Naive thymus-derived CD8-positive, alpha-beta T cell (primary cell): ENCODE results near the gene OR2F2. TPM values are rescaled to one million over a fixed set of nuclear protein-coding genes. Genes with fewer than 3 reads are reported as not detected.

Experiments used
- ATAC-seq, 2 donors: fragments of 150-1000 bp; cut with Tn5 transposase in 1 of 2; sonication (Bioruptor Pico), chemical (Tn5 transposase) in 1 of 2; 1 replicate in 1 of 2; 2 replicates in 1 of 2; pipeline ENCODE4 v1.10.0; 2021; ENCODE audit warnings: mild to moderate bottlenecking in 2 of 2, moderate library complexity in 2 of 2
- POLR2A ChIA-PET: fragments of 350-600 bp; sonication (Branson Sonifier 250); formaldehyde crosslinking; loops from one replicate; lab custom pipeline; 2021; ENCODE audit warnings: antibody characterized with exemption; lab: Charles Lee
- DNase-seq, 10 donors: peaks; one replicate each; pipeline versions ENCODE4 v3.0.0 to v3.0.0-alpha.2; 2020 to 2022
- H3K27ac Mint-ChIP-seq, 10 donors: one replicate each; pipeline ENCODE4 v1.8.0; 2020 to 2022; ENCODE audit warnings: mild to moderate bottlenecking in 10 of 10, mixed read lengths in 10 of 10, moderate library complexity in 4 of 10, inconsistent platforms in 1 of 10
- H3K27me3 Mint-ChIP-seq, 5 donors: one replicate each; pipeline ENCODE4 v1.8.0; 2021 to 2022; ENCODE audit warnings: mixed read lengths in 5 of 5
- H3K36me3 Mint-ChIP-seq, 3 donors: one replicate each; pipeline ENCODE4 v1.8.0; 2020 to 2022; ENCODE audit warnings: mixed read lengths in 3 of 3, mild to moderate bottlenecking in 2 of 3, inconsistent platforms in 1 of 3
- H3K4me1 Mint-ChIP-seq, 4 donors: one replicate each; pipeline ENCODE4 v1.8.0; 2021 to 2022; ENCODE audit warnings: mixed read lengths in 4 of 4
- H3K4me3 Mint-ChIP-seq, 10 donors: one replicate each; pipeline ENCODE4 v1.8.0; 2020 to 2022; ENCODE audit warnings: mild to moderate bottlenecking in 10 of 10, mixed read lengths in 10 of 10, moderate library complexity in 6 of 10, inconsistent platforms in 1 of 10
- H3K9me3 Mint-ChIP-seq, 9 donors: one replicate each; pipeline ENCODE4 v1.8.0; 2020 to 2022; ENCODE audit warnings: mixed read lengths in 9 of 9, mild to moderate bottlenecking in 3 of 9, inconsistent platforms in 1 of 9, moderate library complexity in 1 of 9
- polyA plus RNA-seq, 3 donors: library from polyadenylated mRNA; unstranded; fragments of 300-500 nt; fragmentation: Illumina TruSeq; gene quantifications; one replicate each; pipeline ENCODE4 v1.2.3, GENCODE V29; 2021
- total RNA-seq, 8 experiments: library from RNA in 2 of 8; stranded (reverse) in 2 of 8; gene quantifications; one replicate each; pipeline ENCODE4 v1.2.3 and lab custom pipeline; 2021 to 2026

The OR2F2 gene
- total and polyA plus RNA-seq, 5 experiments from 2014 or later = not detected

- peak; percentile 77 to 94 (median 86) for DNase-seq
- H3K36me3 Mint-ChIP-seq = no peaks in the 10 kb centered on the region
- no peaks in the 10 kb centered on the region for H3K27me3 Mint-ChIP-seq
- POLR2A ChIA-PET = interaction anchor here (0.5 to 1.1 kb wide), 5 partner anchors 10 to 934 kb away, joined by 3 to 4 read pairs (median 3); partner anchors contain the start of gene TPK1
- H3K27ac Mint-ChIP-seq = peak within 1 kb of the TSS; percentile 76 to 97 (median 94)
- peak; percentile 92 to 93 for ATAC-seq
- H3K4me3 Mint-ChIP-seq = peak within 1 kb of the TSS; percentile 89 to 98 (median 92)
- H3K9me3 Mint-ChIP-seq = no peaks in the 10 kb centered on the region
- peaks cover 15 to 44% (median 32%) of the 10 kb centered on the region in 4 donors for H3K4me1 Mint-ChIP-seq
Observed at GRCh38 chr7:143901668-143902331, 33.2 kb upstream of the OR2F2 start, which contains the start of gene TCAF1. TSS of gene TCAF1 (minus strand) at chr7:143902176. CDS start at chr7:143876608, 25,568 bp downstream.

- peak overlapping the region; percentile 89 to 98 (median 92) for H3K4me3 Mint-ChIP-seq
- peaks cover 0 to 1% (median 0%) of the 10 kb centered on the region in 5 donors for H3K27me3 Mint-ChIP-seq
- POLR2A ChIA-PET = interaction anchor here (0.9 to 1.1 kb wide), 3 partner anchors 9 to 933 kb away, joined by 3 to 4 read pairs (median 4); partner anchors contain the start of gene TPK1
- H3K27ac Mint-ChIP-seq = peak overlapping the region; percentile 76 to 97 (median 94)
- H3K4me1 Mint-ChIP-seq = peaks cover 15 to 44% (median 31%) of the 10 kb centered on the region in 4 donors
- H3K9me3 Mint-ChIP-seq = no peaks in the 10 kb centered on the region
- DNase-seq (no peak), ATAC-seq (no peak)
- no peaks in the 10 kb centered on the region for H3K36me3 Mint-ChIP-seq
Observed at GRCh38 chr7:143902332-143902899, 32.6 kb upstream of the OR2F2 start.

- peaks cover 2 to 9% (median 6%) of the 10 kb centered on the region in 5 donors for H3K27me3 Mint-ChIP-seq
- no peaks in the 10 kb centered on the region for H3K9me3 Mint-ChIP-seq
- peaks cover 7 to 26% (median 17%) of the 10 kb centered on the region in 4 donors for H3K4me1 Mint-ChIP-seq
- H3K4me3 Mint-ChIP-seq = no peak overlapping the region
- POLR2A ChIA-PET = no interaction called here
- H3K27ac Mint-ChIP-seq = peak overlapping the region in 1 of 10 donors; percentile 43
- H3K36me3 Mint-ChIP-seq = no peaks in the 10 kb centered on the region
- DNase-seq (no peak), ATAC-seq (no peak)
Observed at GRCh38 chr7:143905509-143905908, 29.5 kb upstream of the OR2F2 start.

- peaks cover 4 to 20% (median 10%) of the 10 kb centered on the region in 4 donors for H3K4me1 Mint-ChIP-seq
- H3K27me3 Mint-ChIP-seq = peaks cover 2 to 9% (median 6%) of the 10 kb centered on the region in 5 donors
- no peaks in the 10 kb centered on the region for H3K36me3 Mint-ChIP-seq
- DNase-seq = no peak
- POLR2A ChIA-PET = no interaction called here
- H3K27ac Mint-ChIP-seq = no peak overlapping the region
- H3K9me3 Mint-ChIP-seq = no peaks in the 10 kb centered on the region
- H3K4me3 Mint-ChIP-seq = no peak overlapping the region
- no peak for ATAC-seq
Observed at GRCh38 chr7:143906151-143906550, 28.9 kb upstream of the OR2F2 start.

- peaks cover 2 to 9% (median 6%) of the 10 kb centered on the region in 5 donors for H3K27me3 Mint-ChIP-seq
- H3K9me3 Mint-ChIP-seq = no peaks in the 10 kb centered on the region
- H3K36me3 Mint-ChIP-seq = no peaks in the 10 kb centered on the region
- peaks cover 3 to 15% (median 5%) of the 10 kb centered on the region in 4 donors for H3K4me1 Mint-ChIP-seq
- ATAC-seq (no peak), DNase-seq (no peak)
- no peak overlapping the region for H3K4me3 Mint-ChIP-seq
- POLR2A ChIA-PET = no interaction called here
- no peak overlapping the region for H3K27ac Mint-ChIP-seq
Observed at GRCh38 chr7:143906895-143907294, 28.1 kb upstream of the OR2F2 start.

GRCh38 chr7:143908120-143908519 lies 26.9 kb upstream of the OR2F2 start:
- H3K4me3 Mint-ChIP-seq = no peak overlapping the region
- no peaks in the 10 kb centered on the region for H3K9me3 Mint-ChIP-seq
- ATAC-seq = no peak
- H3K36me3 Mint-ChIP-seq = no peaks in the 10 kb centered on the region
- peaks cover 2 to 9% (median 6%) of the 10 kb centered on the region in 5 donors for H3K27me3 Mint-ChIP-seq
- no peak overlapping the region for H3K27ac Mint-ChIP-seq
- POLR2A ChIA-PET = no interaction called here
- DNase-seq = no peak
- H3K4me1 Mint-ChIP-seq = peaks cover 0 to 6% (median 1%) of the 10 kb centered on the region in 4 donors

- POLR2A ChIA-PET = no interaction called here
- Mint-ChIP-seq H3K36me3 (no peaks in the 10 kb centered on the region), H3K27ac (no peak overlapping the region), H3K27me3 (peaks cover 2 to 9% (median 6%) of the 10 kb centered on the region in 5 donors), H3K4me3 (no peak overlapping the region), H3K4me1 (peaks cover 0 to 1% (median 0%) of the 10 kb centered on the region in 4 donors), H3K9me3 (no peaks in the 10 kb centered on the region)
- DNase-seq (no peak), ATAC-seq (no peak)
Observed at GRCh38 chr7:143909863-143910262, 25.2 kb upstream of the OR2F2 start.

GRCh38 chr7:143910473-143911248 lies 24.4 kb upstream of the OR2F2 start:
- H3K36me3 Mint-ChIP-seq = no peaks in the 10 kb centered on the region
- POLR2A ChIA-PET = interaction anchor here (1.5 kb wide), 1 partner anchor 9 kb away, joined by 4 read pairs; the partner anchor contains the start of gene TCAF1
- no peak overlapping the region for H3K4me3 Mint-ChIP-seq
- H3K27ac Mint-ChIP-seq = no peak overlapping the region
- no peaks in the 10 kb centered on the region for H3K4me1 Mint-ChIP-seq
- ATAC-seq = no peak
- H3K9me3 Mint-ChIP-seq = no peaks in the 10 kb centered on the region
- H3K27me3 Mint-ChIP-seq = peaks cover 2 to 9% (median 7%) of the 10 kb centered on the region in 5 donors
- no peak for DNase-seq

GRCh38 chr7:143913945-143914615 lies 21.0 kb upstream of the OR2F2 start:
- Mint-ChIP-seq H3K9me3 (no peaks in the 10 kb centered on the region), H3K27me3 (peaks cover 3 to 25% (median 14%) of the 10 kb centered on the region in 5 donors), H3K4me3 (no peak overlapping the region), H3K36me3 (no peaks in the 10 kb centered on the region), H3K4me1 (no peaks in the 10 kb centered on the region), H3K27ac (no peak overlapping the region)
- POLR2A ChIA-PET = no interaction called here
- DNase-seq (no peak), ATAC-seq (no peak)

GRCh38 chr7:143914938-143915652 lies 19.9 kb upstream of the OR2F2 start:
- no peaks in the 10 kb centered on the region for H3K36me3 Mint-ChIP-seq
- peaks cover 2 to 26% (median 20%) of the 10 kb centered on the region in 5 donors for H3K27me3 Mint-ChIP-seq
- no peak for ATAC-seq
- DNase-seq = no peak
- H3K9me3 Mint-ChIP-seq = no peaks in the 10 kb centered on the region
- H3K27ac Mint-ChIP-seq = no peak overlapping the region
- H3K4me1 Mint-ChIP-seq = no peaks in the 10 kb centered on the region
- H3K4me3 Mint-ChIP-seq = no peak overlapping the region
- POLR2A ChIA-PET = no interaction called here

GRCh38 chr7:143924851-143925250 lies 10.2 kb upstream of the OR2F2 start:
- ATAC-seq (no peak), DNase-seq (no peak)
- POLR2A ChIA-PET = no interaction called here
- no peaks in the 10 kb centered on the region for H3K9me3 Mint-ChIP-seq
- H3K27me3 Mint-ChIP-seq = peaks cover 8 to 22% (median 17%) of the 10 kb centered on the region in 5 donors
- no peak overlapping the region for H3K4me3 Mint-ChIP-seq
- no peaks in the 10 kb centered on the region for H3K4me1 Mint-ChIP-seq
- H3K36me3 Mint-ChIP-seq = no peaks in the 10 kb centered on the region
- no peak overlapping the region for H3K27ac Mint-ChIP-seq
